Stimulated activated naive CD4-positive, alpha-beta T cell treated with Interleukin-2 at 50 U/mL for 16 hours (primary cell): Measurements from ENCODE around the gene ATAD3C.
A peak's percentile ranks its signal among the peaks of the same experiment; 100 is the strongest.
"Not testable (repeated sequence)": the region's sequence is repeated elsewhere in the genome, so short reads cannot be mapped to it uniquely, and the experiment has no call there.

ENCODE experiments used
- DNase-seq: peaks from one replicate; lab custom pipeline; 2025; lab: John Stamatoyannopoulos, UW

Gene ATAD3C

DNA sequence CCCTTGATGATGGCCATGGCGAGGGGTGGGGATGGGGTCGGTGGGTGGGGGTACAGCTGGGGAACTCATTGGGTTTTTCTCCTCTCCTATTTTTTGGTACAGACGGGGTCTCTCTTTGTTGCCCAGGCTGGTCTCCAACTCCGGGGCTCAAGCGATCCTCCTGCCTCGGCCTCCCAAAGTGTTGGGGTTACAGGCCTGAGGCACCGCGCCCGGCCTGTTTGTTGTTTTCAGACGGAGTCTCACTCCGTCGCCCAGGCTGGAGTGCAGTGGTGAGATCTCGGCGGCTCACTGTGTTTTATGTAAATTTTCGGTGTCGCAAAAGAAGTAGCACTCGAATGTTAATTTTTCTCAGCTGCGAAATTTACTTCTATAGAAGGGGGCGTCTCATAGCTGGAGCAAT is 2.9 kb upstream of the ATAD3C start:
- DNase-seq = not testable (repeated sequence)

DNA sequence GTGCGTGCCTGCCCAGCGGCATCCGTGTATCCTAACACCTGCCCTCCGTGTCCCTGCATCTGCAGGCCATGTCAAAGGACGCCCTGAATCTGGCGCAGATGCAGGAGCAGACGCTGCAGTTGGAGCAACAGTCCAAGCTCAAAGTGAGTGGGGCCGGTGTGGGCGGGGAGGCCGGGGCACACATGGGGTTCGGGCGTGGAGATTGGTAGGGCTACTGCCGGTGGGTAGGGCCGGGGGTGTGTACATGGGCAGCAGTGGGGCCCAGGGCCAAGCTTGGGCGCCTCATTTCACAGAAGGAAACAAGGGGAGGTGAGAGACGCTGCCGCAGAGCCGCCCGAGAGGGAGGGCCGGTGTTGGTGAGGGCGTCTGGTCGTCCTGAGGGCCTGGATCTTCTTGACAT is 1.1 kb downstream of the ATAD3C start:
- DNase-seq = not testable (repeated sequence)

DNA sequence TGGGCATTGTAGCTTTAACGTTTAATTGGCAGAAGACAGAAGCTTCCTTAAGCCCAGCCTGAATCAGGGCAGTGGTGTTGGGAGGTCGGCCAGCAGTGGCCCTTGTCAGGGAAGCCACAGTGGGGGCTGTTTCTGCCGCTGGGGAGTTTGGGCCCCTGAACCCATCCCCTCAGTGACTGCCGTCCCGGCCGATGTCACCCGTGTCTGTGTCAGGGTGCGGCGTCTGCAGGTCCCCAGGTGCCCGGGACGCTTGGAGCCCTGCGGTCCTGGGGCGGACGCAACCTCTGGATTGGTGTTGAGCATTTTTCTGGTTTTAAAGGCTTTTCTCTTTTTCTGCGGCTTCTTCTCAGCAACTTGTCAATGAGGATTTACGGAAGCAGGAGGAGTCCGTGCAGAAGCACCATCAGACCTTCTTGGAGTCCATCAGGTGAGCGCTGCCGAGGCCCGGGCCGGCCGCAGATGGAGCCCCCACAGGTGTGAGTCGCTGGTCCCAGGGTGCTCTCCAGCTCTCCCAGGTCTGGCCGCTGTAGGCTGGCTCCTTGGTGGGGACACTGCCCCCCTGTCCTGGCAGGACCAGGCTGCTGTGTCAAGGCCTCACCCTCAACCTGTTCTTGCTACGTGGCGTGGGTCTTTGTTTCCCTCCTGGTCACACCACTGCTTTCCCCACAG is 2.3 kb downstream of the ATAD3C start:
- DNase-seq = no peak

- DNase-seq = not testable (repeated sequence)
Observed at GRCh38 chr1:1452365-1452739, 2.9 kb downstream of the ATAD3C start.

DNA sequence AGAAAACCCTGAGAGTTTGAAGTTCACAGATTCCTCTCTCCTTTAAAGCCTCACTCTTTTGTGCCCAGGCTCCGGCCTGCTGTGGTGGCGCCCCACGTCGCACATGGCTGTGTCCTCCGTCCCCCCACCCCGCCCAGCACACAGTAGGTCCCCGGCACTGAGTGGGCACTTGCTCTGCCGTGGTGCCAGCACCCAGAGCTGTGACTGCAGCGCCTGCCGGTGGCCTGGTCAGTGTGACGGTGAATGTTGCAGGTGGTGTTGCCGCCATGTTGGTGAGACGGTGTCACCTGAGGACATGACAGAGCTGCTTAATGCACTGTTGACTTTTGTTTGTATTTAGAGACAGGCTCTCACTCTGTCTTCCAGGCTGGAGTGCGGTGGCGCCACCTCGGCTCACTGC is 3.4 kb downstream of the ATAD3C start:
- DNase-seq = no peak

GRCh38 chr1:1454286-1455056 is 5.0 kb downstream of the ATAD3C start:
- DNase-seq = not testable (repeated sequence)

- DNase-seq = no peak
Observed at GRCh38 chr1:1455366-1455884, 5.9 kb downstream of the ATAD3C start.

DNA sequence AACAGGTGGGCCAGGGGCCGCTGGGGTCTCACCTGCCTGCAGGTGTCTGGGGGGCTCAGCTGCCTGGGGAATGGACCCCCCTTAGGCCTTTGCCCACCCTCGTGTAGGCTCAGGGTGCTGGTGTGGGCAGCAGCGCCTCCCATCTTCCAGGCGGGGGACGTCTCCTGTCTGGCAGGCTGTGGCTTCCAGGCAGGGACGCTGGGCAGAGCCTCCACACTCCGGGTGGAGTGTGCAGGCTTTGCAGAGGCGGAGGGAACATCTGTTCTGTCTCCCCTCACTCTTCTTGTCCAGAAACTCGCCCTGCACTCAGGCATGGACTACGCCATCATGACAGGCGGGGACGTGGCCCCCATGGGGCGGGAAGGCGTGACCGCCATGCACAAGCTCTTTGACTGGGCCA is 6.4 kb downstream of the ATAD3C start:
- DNase-seq = not testable (repeated sequence)

DNA sequence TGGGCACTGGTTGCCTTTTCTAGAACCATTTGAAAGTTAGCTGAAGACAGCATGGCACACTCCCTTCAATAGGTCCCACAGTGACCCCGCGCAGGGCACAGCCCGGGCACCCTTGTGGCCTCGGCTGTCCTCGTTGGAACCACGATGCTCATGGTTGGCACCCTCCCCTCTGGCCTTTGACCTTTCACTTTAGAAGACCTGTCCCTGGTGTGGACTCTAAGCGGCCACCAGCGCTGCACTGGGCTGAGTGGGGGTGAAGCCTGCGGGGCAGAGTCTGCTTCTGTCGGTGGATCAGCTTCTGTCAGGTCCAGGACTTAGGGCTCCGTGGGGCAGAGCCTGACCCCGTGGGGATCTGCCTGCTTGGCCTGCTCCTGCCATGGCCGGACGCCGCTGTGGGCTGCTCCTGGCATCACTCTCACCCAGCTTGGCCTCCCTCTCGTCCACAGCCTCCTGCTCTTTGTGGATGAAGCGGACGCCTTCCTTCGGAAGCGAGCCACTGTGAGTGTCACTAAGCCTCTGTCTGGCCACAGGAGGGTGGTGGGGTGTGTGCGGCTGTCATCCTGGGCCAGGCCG is 7.3 kb downstream of the ATAD3C start:
- DNase-seq = not testable (repeated sequence)

GRCh38 chr1:1459156-1459555 is 9.7 kb downstream of the ATAD3C start:
- not testable (repeated sequence) for DNase-seq

GRCh38 chr1:1459711-1460110 is 10.2 kb downstream of the ATAD3C start:
- not testable (repeated sequence) for DNase-seq

- DNase-seq = no peak
Observed at GRCh38 chr1:1460540-1461130, 11.1 kb downstream of the ATAD3C start.

GRCh38 chr1:1461721-1462317 is 12.3 kb downstream of the ATAD3C start:
- no peak for DNase-seq

DNA sequence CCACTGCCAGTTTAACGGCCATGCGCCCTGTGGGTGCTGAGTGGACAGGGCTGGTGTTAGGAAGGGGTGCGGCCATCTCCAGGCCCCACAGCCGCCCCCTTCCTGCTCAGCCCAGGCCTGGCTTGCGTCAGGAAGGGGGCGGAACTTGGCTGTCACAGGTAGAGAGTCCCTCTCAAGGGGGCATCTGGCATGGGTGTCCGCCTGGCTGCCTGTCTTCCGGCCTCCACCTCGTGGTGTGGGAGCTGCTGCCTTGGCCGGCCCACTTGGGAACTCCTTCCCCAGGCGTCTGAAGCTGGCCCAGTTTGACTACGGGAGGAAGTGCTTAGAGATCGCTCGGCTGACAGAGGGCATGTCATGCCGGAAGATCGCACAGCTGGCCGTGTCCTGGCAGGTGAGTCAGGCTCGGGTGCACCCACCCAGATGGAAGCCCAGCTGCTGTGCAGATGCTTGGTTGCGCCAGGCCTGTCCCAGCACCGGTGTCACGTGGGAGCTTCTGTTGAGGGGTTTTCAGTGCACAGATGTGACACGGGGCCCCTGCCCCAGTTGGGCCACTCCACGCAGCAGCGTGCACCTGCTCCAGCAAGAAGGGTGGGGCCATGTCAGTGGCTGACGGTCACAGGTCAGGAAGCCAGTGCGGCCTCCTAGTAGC is 13.0 kb downstream of the ATAD3C start:
- no peak for DNase-seq

DNA sequence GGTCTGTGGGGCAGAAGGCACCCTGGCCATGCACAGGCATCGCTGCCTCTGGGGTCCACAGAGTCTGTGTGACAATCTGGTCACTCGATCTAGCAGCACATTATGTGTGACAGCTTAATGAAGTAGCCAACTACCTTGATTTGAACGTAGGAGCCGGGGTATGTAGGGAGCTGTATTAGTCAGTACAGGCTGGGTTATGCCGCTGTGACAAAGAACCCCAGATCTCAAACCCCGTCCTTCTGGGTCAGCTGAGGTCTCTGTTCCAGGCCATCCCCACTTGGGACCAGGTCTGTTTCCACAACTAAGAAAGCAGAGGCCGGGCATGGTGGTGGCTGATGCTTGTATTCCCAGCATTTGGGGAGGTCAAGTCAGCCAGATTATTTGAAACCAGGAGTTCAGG is 13.8 kb downstream of the ATAD3C start:
- no peak for DNase-seq

DNA sequence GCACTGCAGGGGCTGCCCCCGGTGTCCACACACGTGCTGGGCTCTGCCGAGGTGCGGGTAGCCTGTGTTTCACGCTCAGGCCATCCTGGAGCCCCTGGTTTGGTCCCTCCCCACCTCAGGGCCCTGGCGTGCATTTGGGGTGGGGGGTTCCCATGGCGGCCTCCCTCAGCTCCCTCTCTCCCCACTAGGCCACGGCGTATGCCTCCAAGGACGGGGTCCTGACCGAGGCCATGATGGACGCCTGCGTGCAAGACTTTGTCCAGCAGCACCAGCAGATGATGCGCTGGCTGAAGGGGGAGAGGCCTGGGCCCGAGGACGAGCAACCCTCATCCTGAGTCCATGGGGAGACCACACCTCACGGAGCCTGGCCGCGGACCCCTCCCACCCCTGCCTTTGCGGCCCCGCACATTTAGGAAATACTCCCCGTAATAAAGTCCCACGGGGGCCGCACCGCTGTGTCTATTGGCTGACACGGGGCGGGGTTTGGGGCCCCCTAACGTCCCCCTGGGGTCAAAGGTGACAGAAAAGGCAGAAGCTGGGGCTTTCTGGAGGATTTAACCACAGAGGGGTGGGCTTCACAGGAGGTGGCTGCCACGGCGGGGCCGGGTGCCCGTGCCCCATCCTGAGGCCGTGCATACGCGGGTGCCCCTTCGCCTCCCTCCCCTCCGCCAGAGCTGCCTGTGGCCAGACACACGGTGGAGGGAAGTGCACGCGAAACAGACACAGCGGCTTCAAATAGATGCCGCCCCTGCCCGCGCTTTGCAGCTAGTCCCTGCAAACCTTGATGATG is 18.9 kb downstream of the ATAD3C start:
- DNase-seq = not testable (repeated sequence)

GRCh38 chr1:1470626-1471388 is 21.3 kb downstream of the ATAD3C start:
- no peak for DNase-seq

DNA sequence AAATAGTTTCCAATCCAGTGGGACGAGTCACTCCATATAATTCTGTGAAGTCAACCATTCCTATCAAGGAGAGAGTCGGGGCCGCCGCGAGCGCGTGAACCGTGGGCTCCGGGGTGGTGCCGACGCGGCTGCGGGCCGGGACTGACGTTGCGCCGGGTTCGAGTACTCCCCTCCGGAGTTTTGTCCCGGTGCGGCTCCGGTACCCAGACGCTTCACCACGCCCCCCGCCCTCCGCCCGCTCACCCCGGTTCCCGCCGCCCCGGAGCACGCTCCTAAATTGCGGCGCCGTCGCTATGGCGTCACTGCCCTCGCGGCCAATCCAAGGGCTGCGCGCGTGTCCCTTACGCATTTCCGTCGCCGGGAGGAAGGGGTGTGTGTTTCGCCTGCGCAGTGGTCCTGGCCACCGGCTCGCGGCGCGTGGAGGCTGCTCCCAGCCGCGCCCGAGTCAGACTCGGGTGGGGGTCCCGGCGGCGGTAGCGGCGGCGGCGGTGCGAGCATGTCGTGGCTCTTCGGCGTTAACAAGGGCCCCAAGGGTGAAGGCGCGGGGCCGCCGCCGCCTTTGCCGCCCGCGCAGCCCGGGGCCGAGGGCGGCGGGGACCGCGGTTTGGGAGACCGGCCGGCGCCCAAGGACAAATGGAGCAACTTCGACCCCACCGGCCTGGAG is 22.0 kb downstream of the ATAD3C start, which contains the start of gene ATAD3B:
ATAD3B (plus strand) TSS at position 377 of the 664 bp plus-strand sequence; CDS start at position 497, 120 bp downstream.
- peak; percentile 93 for DNase-seq
